H1 (cell line): ENCODE data around the gene HGFAC. TPM values are rescaled to one million over a fixed set of nuclear protein-coding genes. Genes with fewer than 3 reads are reported as not detected.

Source experiments
- CTCF ChIA-PET: fragments of 300-600 bp; sonication (Branson Sonifier 250); formaldehyde crosslinking; loops from one replicate; lab custom pipeline; 2021; ENCODE audit not compliant: partially characterized antibody; lab: Charles Lee
- POLR2A ChIA-PET: fragments of 300-600 bp; sonication (Branson Sonifier 250); formaldehyde crosslinking; loops from one replicate; lab custom pipeline; 2021; ENCODE audit warnings: inconsistent platforms; ENCODE audit not compliant: partially characterized antibody; lab: Charles Lee
- DNase-seq, 2 experiments: peaks; one replicate each; pipeline versions ENCODE4 v3.0.0 to v3.0.0-alpha.2; 2010 to 2022; ENCODE audit warnings: low spot score in 2 of 2, low read depth in 1 of 2, mixed read lengths in 1 of 2
- FAIRE-seq: peaks from 2 replicates; lab custom pipeline; 2011; peaks lifted over from hg19 to GRCh38; lab: Jason Lieb, UNC
- H2AFZ ChIP-seq: 2 replicates; pipeline ENCODE4 v1.8.1; 2012; ENCODE audit warnings: low read length, inconsistent platforms
- H2AK5ac ChIP-seq: 2 replicates; pipeline ENCODE4 v1.6.1; 2013; ENCODE audit warnings: low read depth, low read length
- H2BK120ac ChIP-seq: replicated peaks from 2 replicates; pipeline ENCODE3; 2013; ENCODE audit warnings: low read depth, low read length, inconsistent platforms
- H2BK12ac ChIP-seq: 2 replicates; pipeline ENCODE4 v1.6.1; 2013; ENCODE audit warnings: low read depth, low read length
- H2BK15ac ChIP-seq: 2 replicates; pipeline ENCODE4 v1.6.1; 2013; ENCODE audit warnings: low read length
- H2BK20ac ChIP-seq: 2 replicates; pipeline ENCODE4 v1.6.1; 2013; ENCODE audit warnings: low read length
- H2BK5ac ChIP-seq: 2 replicates; pipeline ENCODE4 v1.6.1; 2013; ENCODE audit warnings: low read depth, low read length
- H3K14ac ChIP-seq: 2 replicates; pipeline ENCODE4 v1.6.1; 2013; ENCODE audit warnings: inconsistent platforms; ENCODE audit not compliant: insufficient read length
- H3K18ac ChIP-seq: 2 replicates; pipeline ENCODE4 v1.6.1; 2013; ENCODE audit warnings: low read length; ENCODE audit errors: extremely low read depth
- H3K23ac ChIP-seq: 2 replicates; pipeline ENCODE4 v1.6.1; 2013; ENCODE audit warnings: inconsistent platforms; ENCODE audit not compliant: insufficient read length
- H3K23me2 ChIP-seq: 2 replicates; pipeline ENCODE4 v1.6.1; 2013; ENCODE audit warnings: low read depth, low read length
- H3K27ac ChIP-seq: 2 replicates; pipeline ENCODE4 v1.6.1; 2011; ENCODE audit warnings: low read depth, low read length, inconsistent platforms
- H3K27me3 ChIP-seq, 4 experiments: replicated peaks in 1 of 4; 1 replicate in 1 of 4; 2 replicates in 3 of 4; pipeline versions ENCODE4 v1.6.1 to v1.8.1; 2011 to 2013; ENCODE audit warnings: low read length in 3 of 4, mild to moderate bottlenecking in 3 of 4, inconsistent platforms in 2 of 4, mixed read lengths in 2 of 4, moderate library complexity in 1 of 4; ENCODE audit not compliant: control insufficient read depth in 3 of 4, insufficient read depth in 3 of 4; ENCODE audit errors: extremely low read depth in 1 of 4
- H3K36me3 ChIP-seq, 4 experiments: 2 replicates each; pipeline versions ENCODE4 v1.6.1 to v1.8.1; 2011 to 2013; ENCODE audit warnings: mild to moderate bottlenecking in 4 of 4, low read length in 3 of 4, moderate library complexity in 2 of 4, control low read depth in 1 of 4, inconsistent platforms in 1 of 4; ENCODE audit not compliant: insufficient read depth in 4 of 4, control insufficient read depth in 2 of 4
- H3K4ac ChIP-seq: replicated peaks from 2 replicates; pipeline ENCODE3; 2013; ENCODE audit warnings: low read length, low read depth, mixed read lengths, inconsistent platforms; ENCODE audit not compliant: insufficient read length
- H3K4me1 ChIP-seq, 4 experiments: replicated peaks in 1 of 4; 1 replicate in 1 of 4; 2 replicates in 3 of 4; pipeline versions ENCODE4 v1.6.1 to v1.8.1; 2011 to 2013; ENCODE audit warnings: low read length in 3 of 4, inconsistent platforms in 2 of 4, mixed read lengths in 1 of 4; ENCODE audit not compliant: insufficient read depth in 4 of 4, control insufficient read depth in 3 of 4
- H3K4me2 ChIP-seq, 2 experiments: 2 replicates each; pipeline versions ENCODE4 v1.6.1 to v1.8.1; 2011 to 2013; ENCODE audit warnings: low read depth in 2 of 2, low read length in 2 of 2, control low read depth in 1 of 2, inconsistent platforms in 1 of 2, mild to moderate bottlenecking in 1 of 2; ENCODE audit not compliant: insufficient read depth in 1 of 2
- H3K4me3 ChIP-seq, 4 experiments: fragments of 200-600, 300-600 bp in 1 of 4; sonication (generic), shearing (Covaris generic), sonication (Bioruptor Twin) in 1 of 4; 2 replicates each; pipeline versions ENCODE4 v1.5.1 to v1.8.1; 2011 to 2016; ENCODE audit warnings: low read length in 4 of 4, low read depth in 3 of 4, control low read depth in 2 of 4, inconsistent platforms in 2 of 4, mild to moderate bottlenecking in 2 of 4, mixed read lengths in 1 of 4, moderate library complexity in 1 of 4; ENCODE audit not compliant: insufficient read depth in 2 of 4; ENCODE audit errors: extremely low read depth in 1 of 4
- H3K56ac ChIP-seq: replicated peaks from 2 replicates; pipeline ENCODE3; 2013; ENCODE audit warnings: low read depth, mild to moderate bottlenecking, mixed read lengths, low read length, inconsistent platforms; ENCODE audit not compliant: insufficient read length
- H3K79me1 ChIP-seq: 2 replicates; pipeline ENCODE4 v1.6.1; 2013; ENCODE audit warnings: low read depth, low read length, control low read depth
- H3K79me2 ChIP-seq, 2 experiments: 2 replicates each; pipeline versions ENCODE4 v1.6.1 to v1.8.1; 2012 to 2013; ENCODE audit warnings: low read length in 2 of 2, mild to moderate bottlenecking in 2 of 2, inconsistent platforms in 1 of 2; ENCODE audit not compliant: insufficient read depth in 2 of 2, control insufficient read depth in 1 of 2
- H3K9ac ChIP-seq, 4 experiments: replicated peaks in 1 of 4; 1 replicate in 1 of 4; 2 replicates in 3 of 4; pipeline versions ENCODE4 v1.6.1 to v1.8.1; 2011 to 2013; ENCODE audit warnings: low read depth in 3 of 4, low read length in 3 of 4, control low read depth in 2 of 4, mild to moderate bottlenecking in 2 of 4, moderate library complexity in 2 of 4, inconsistent platforms in 1 of 4; ENCODE audit errors: extremely low read depth in 1 of 4
- H3K9me3 ChIP-seq, 2 experiments: 2 replicates each; pipeline versions ENCODE4 v1.6.1 to v1.8.1; 2012 to 2013; ENCODE audit warnings: mild to moderate bottlenecking in 2 of 2, moderate library complexity in 2 of 2, control low read depth in 1 of 2, inconsistent platforms in 1 of 2, low read depth in 1 of 2, low read length in 1 of 2, mixed read lengths in 1 of 2; ENCODE audit not compliant: insufficient read depth in 2 of 2
- H4K20me1 ChIP-seq, 2 experiments: replicated peaks in 1 of 2; 2 replicates each; pipeline versions ENCODE3 to v1.8.1; 2011 to 2013; ENCODE audit warnings: inconsistent platforms in 2 of 2, low read length in 2 of 2, mild to moderate bottlenecking in 1 of 2; ENCODE audit not compliant: insufficient read depth in 2 of 2, control insufficient read depth in 1 of 2
- H4K5ac ChIP-seq: 2 replicates; pipeline ENCODE4 v1.6.1; 2013; ENCODE audit warnings: low read length, low read depth, mixed read lengths, inconsistent platforms; ENCODE audit not compliant: insufficient read length
- H4K8ac ChIP-seq: 2 replicates; pipeline ENCODE4 v1.8.0; 2013; ENCODE audit warnings: mild to moderate bottlenecking, moderate library complexity, low read length, inconsistent platforms; ENCODE audit not compliant: insufficient read depth; ENCODE audit errors: extremely low read depth
- H4K91ac ChIP-seq: replicated peaks from 2 replicates; pipeline ENCODE3; 2013; ENCODE audit warnings: low read length, mixed read lengths, inconsistent platforms; ENCODE audit not compliant: insufficient read length
- CBX8 ChIP-seq: fragments of 300-800, 300-1000 bp; sonication (generic); IDR thresholded peaks from 2 replicates; pipeline ENCODE4 v1.7.1; 2016; ENCODE audit warnings: low read depth, low read length, borderline replicate concordance
- WGBS, 2 experiments: shearing (Covaris generic) in 1 of 2; methylation state at CpG; one replicate each; pipeline versions ENCODE4 v1.1.6 to v1.1.7; 2013 to 2015; ENCODE audit warnings: low lambda C conversion rate in 2 of 2, mixed read lengths in 2 of 2, inconsistent platforms in 1 of 2, low coverage in 1 of 2, missing lambda C conversion rate in 1 of 2; ENCODE audit not compliant: insufficient replicate concordance in 2 of 2, insufficient coverage in 1 of 2, insufficient read length in 1 of 2; ENCODE audit errors: extremely low coverage in 1 of 2, missing lambda C conversion rate in 1 of 2; 5-methylcytosine and 5-hydroxymethylcytosine counted together
- polyA plus RNA-seq, 7 experiments: library from polyadenylated mRNA; depleted of rRNA in 3 of 7; stranded (reverse) in 5 of 7; unstranded in 2 of 7; fragments of >200 nt in 5 of 7; fragments of 200-250 nt in 2 of 7; gene quantifications; 1 replicate in 5 of 7; 2 replicates in 1 of 7; 4 replicates in 1 of 7; pipeline versions ENCODE4 v1.2.1 to v1.2.3, GENCODE V29; 2011 to 2013; ENCODE audit warnings: missing spikeins in 2 of 7, mixed read lengths in 2 of 7
- total RNA-seq: library from RNA; stranded (reverse); fragmentation: NEBNext Ultra II Directional; extraction: Animal tissue kit (Norgen Biotek cat#: 25700); gene quantifications from 2 replicates; pipeline ENCODE4 v1.2.1, GENCODE V29; 2021

The HGFAC gene
- total and polyA plus RNA-seq, 2 of the 8 experiments (the other 6 are each of a cell fraction or from before 2014, with no cell fraction given), result 0.14 to 0.15 TPM

DNA sequence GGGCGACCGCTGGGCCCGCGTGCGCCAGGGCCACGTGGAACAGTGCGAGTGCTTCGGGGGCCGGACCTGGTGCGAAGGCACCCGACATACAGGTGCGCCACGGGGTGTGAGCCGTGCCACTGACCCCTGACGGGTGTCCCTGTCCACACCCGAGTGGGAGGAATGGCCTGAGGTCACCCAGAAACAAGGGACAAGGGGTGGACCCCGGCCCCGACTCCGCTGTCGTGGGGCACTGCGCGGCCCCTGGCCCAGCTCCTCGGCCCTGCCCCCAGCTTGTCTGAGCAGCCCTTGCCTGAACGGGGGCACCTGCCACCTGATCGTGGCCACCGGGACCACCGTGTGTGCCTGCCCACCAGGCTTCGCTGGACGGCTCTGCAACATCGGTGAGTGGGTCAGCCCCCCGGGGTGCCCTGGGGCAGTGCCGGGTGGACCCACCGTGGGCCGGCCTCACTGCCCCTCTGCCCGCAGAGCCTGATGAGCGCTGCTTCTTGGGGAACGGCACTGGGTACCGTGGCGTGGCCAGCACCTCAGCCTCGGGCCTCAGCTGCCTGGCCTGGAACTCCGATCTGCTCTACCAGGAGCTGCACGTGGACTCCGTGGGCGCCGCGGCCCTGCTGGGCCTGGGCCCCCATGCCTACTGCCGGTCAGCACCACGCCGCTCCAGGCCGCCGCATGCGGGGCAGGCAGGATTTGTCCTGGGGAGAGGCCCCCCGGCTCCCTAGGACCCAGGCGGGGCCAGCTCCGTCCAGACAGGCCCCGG lies 2.8 kb downstream of the HGFAC start:
- Histone ChIP-seq H3K4me3 (no peak overlapping the region), H2BK12ac (no peak overlapping the region), H2AFZ (no peak overlapping the region), H2BK120ac (no peak overlapping the region), H4K8ac (no peak overlapping the region; the same call in 1 of the 2 replicates), H3K9ac (no peak overlapping the region), H4K91ac (no peak overlapping the region), H2BK5ac (no peak overlapping the region), H3K79me1 (no peaks in the 10 kb centered on the region), H3K9me3 (no peaks in the 10 kb centered on the region), H4K5ac (no peak overlapping the region), H3K36me3 (no peaks in the 10 kb centered on the region), H3K27ac (no peak overlapping the region), H2AK5ac (no peak overlapping the region), H2BK20ac (no peak overlapping the region), H3K4me1 (no peaks in the 10 kb centered on the region; a peak in 1 of 7 replicates), H4K20me1 (no peaks in the 10 kb centered on the region), H3K23ac (no peak overlapping the region), H3K4me2 (no peak overlapping the region), H3K79me2 (no peaks in the 10 kb centered on the region), H3K56ac (no peak overlapping the region), H3K14ac (no peak overlapping the region), H3K27me3 (no peaks in the 10 kb centered on the region), H3K4ac (no peak overlapping the region), H2BK15ac (no peak overlapping the region; the same call in 1 of the 2 replicates), H3K18ac (no peak overlapping the region), H3K23me2 (no peaks in the 10 kb centered on the region)
- ChIA-PET POLR2A (no interaction called here), CTCF (interaction anchor here (0.8 to 11.6 kb wide), 19 partner anchors 8 to 205 kb away, joined by 3 to 152 read pairs (median 7); partner anchors contain the start of genes DOK7 and MSANTD1)
- 91% methylated on average over 41 of the region's 56 CpGs; no CpG with 5 or more reads in 1 of the 2 experiments for WGBS, 2 experiments
- no peak for FAIRE-seq
- DNase-seq, result no peak
- TF ChIP-seq CBX8, result no peak
